ENCODE results near the gene ZFAND4.
"Not testable (repeated sequence)": the region's sequence is repeated elsewhere in the genome, so short reads cannot be mapped to it uniquely, and the experiment has no call there.

DNA sequence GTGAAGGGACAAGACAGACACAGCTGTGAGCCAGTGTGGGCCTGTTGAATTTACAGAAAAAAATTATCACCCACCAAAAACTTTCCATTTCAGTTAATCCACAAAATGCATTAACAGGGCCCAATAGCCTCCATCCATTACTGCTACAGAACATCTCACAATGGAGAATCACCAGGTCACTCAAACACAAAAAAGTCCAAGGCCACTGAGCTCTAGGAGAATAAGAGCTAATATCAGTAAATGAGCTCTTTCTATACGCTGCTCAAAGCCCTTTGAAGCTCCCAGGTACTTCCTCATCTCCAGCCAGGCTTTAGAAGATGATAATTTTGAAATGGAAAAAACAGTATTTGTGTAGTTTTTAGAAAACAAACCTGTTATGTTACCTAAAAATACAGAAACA, 45.1 kb upstream of the ZFAND4 start:
- TF ChIP-seq SP1 (IDR thresholded peaks at IDR 0.05); MAX (IDR thresholded peaks at IDR 0.05); RAD21 (IDR thresholded peaks at IDR 0.05); TAF1 (conservative IDR thresholded peaks at IDR 0.05); EGR1 (IDR thresholded peaks at IDR 0.05; ENCODE audit: low read depth in 2 of 2); GABPA (IDR thresholded peaks at IDR 0.05 in 1 of 2, conservative IDR thresholded peaks at IDR 0.05 in 1 of 2); YY1 (IDR thresholded peaks at IDR 0.05); HNF4G (IDR thresholded peaks at IDR 0.05); FOXA2 (IDR thresholded peaks at IDR 0.05): not testable (repeated sequence)
- TF ChIP-seq, protein P1, sequence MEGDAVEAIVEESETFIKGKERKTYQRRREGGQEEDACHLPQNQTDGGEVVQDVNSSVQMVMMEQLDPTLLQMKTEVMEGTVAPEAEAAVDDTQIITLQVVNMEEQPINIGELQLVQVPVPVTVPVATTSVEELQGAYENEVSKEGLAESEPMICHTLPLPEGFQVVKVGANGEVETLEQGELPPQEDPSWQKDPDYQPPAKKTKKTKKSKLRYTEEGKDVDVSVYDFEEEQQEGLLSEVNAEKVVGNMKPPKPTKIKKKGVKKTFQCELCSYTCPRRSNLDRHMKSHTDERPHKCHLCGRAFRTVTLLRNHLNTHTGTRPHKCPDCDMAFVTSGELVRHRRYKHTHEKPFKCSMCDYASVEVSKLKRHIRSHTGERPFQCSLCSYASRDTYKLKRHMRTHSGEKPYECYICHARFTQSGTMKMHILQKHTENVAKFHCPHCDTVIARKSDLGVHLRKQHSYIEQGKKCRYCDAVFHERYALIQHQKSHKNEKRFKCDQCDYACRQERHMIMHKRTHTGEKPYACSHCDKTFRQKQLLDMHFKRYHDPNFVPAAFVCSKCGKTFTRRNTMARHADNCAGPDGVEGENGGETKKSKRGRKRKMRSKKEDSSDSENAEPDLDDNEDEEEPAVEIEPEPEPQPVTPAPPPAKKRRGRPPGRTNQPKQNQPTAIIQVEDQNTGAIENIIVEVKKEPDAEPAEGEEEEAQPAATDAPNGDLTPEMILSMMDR (IDR thresholded peaks at IDR 0.05; ENCODE audit: low read depth, low read length, missing input control) = not testable (repeated sequence)
- TF ChIP-seq, protein P2, sequence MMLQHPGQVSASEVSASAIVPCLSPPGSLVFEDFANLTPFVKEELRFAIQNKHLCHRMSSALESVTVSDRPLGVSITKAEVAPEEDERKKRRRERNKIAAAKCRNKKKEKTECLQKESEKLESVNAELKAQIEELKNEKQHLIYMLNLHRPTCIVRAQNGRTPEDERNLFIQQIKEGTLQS (IDR thresholded peaks at IDR 0.05) = not testable (repeated sequence)
- TF ChIP-seq, protein P3, sequence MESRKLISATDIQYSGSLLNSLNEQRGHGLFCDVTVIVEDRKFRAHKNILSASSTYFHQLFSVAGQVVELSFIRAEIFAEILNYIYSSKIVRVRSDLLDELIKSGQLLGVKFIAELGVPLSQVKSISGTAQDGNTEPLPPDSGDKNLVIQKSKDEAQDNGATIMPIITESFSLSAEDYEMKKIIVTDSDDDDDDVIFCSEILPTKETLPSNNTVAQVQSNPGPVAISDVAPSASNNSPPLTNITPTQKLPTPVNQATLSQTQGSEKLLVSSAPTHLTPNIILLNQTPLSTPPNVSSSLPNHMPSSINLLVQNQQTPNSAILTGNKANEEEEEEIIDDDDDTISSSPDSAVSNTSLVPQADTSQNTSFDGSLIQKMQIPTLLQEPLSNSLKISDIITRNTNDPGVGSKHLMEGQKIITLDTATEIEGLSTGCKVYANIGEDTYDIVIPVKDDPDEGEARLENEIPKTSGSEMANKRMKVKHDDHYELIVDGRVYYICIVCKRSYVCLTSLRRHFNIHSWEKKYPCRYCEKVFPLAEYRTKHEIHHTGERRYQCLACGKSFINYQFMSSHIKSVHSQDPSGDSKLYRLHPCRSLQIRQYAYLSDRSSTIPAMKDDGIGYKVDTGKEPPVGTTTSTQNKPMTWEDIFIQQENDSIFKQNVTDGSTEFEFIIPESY (IDR thresholded peaks at IDR 0.05) = not testable (repeated sequence)

All from liver (tissue), 3 donors.